Heart right ventricle (tissue), 16 donors: ENCODE measurements around the gene TBC1D9B. TPM values are rescaled to one million over a fixed set of nuclear protein-coding genes. Genes with fewer than 3 reads are reported as not detected.

ENCODE experiments used
- ATAC-seq, 8 donors: fragments of 200-7000 bp; cut with Tn5 transposase; one replicate each; pipeline ENCODE4 v1.9.1; 2020; ENCODE audit warnings: mild to moderate bottlenecking in 8 of 8, moderate library complexity in 8 of 8, moderate number of reproducible peaks in 1 of 8
- DNase-seq, 2 donors: peaks; one replicate each; pipeline ENCODE4 v3.0.0-alpha.2; 2020
- H3K27ac ChIP-seq, 10 donors: fragments of 200-600 bp; sonication (generic) in 2 of 10; one replicate each; pipeline versions ENCODE4 v1.5.0 to v1.8.0; 2020 to 2022; ENCODE audit warnings: mild to moderate bottlenecking in 3 of 10
- H3K27me3 ChIP-seq, 7 donors: fragments of 200-600 bp; one replicate each; pipeline ENCODE4 v1.8.0; 2021 to 2022; ENCODE audit warnings: mild to moderate bottlenecking in 2 of 7
- H3K36me3 ChIP-seq, 9 donors: fragments of 200-600 bp; sonication (generic) in 1 of 9; one replicate each; pipeline versions ENCODE4 v1.5.0 to v1.8.0; 2020 to 2022; ENCODE audit warnings: mild to moderate bottlenecking in 2 of 9
- H3K4me1 ChIP-seq, 9 donors: fragments of 200-600 bp; sonication (generic) in 1 of 9; one replicate each; pipeline versions ENCODE4 v1.5.0 to v1.8.0; 2020 to 2022; ENCODE audit warnings: mild to moderate bottlenecking in 4 of 9
- H3K4me3 ChIP-seq, 10 donors: fragments of 200-600 bp; sonication (generic) in 2 of 10; one replicate each; pipeline versions ENCODE4 v1.5.0 to v1.8.0; 2020 to 2022; ENCODE audit warnings: mild to moderate bottlenecking in 7 of 10, moderate library complexity in 2 of 10
- H3K9me3 ChIP-seq, 11 donors: fragments of 200-600 bp in 10 of 11; sonication (generic) in 2 of 11; one replicate each; pipeline versions ENCODE4 v1.5.0 to v1.8.0; 2013 to 2022; ENCODE audit warnings: mild to moderate bottlenecking in 2 of 11, control low read depth in 1 of 11, moderate library complexity in 1 of 11
- CTCF ChIP-seq, 9 donors: fragments of 200-600 bp; sonication (generic) in 2 of 9; IDR thresholded peaks; one replicate each; pipeline versions ENCODE4 v1.5.0 to v1.8.0; 2021 to 2022; ENCODE audit warnings: antibody characterized with exemption in 9 of 9, mild to moderate bottlenecking in 5 of 9, moderate library complexity in 1 of 9
- WGBS, 2 donors: extraction: QIAGEN DNeasy Blood & Tissue Kit; methylation state at CpG; one replicate each; pipeline ENCODE4 v1.1.7; 2013; ENCODE audit warnings: inconsistent platforms in 1 of 2; 5-methylcytosine and 5-hydroxymethylcytosine counted together
- intact Hi-C, 10 donors: fragments of 100-400 bp; cut with DNase I; formaldehyde crosslinking; loops; one replicate each; pipeline versions ENCODE4 v1.11.1 to v1.14.2; 2022
- polyA plus RNA-seq, 2 donors: library from polyadenylated mRNA; stranded (reverse); fragments of 200-250 nt; gene quantifications; one replicate each; pipeline ENCODE4 v1.2.3, GENCODE V29; 2013
- total RNA-seq, 10 donors: library from RNA; stranded (reverse); fragmentation: NEBNext Ultra II Directional in 3 of 10; extraction: Animal tissue kit (Norgen Biotek cat#: 25700) in 3 of 10; gene quantifications; one replicate each; pipeline versions ENCODE4 v1.2.1 to v1.2.4, GENCODE V29; 2021 to 2023
- donor health status: Arrhythmogenic right ventricular cardiomyopathy.
- donor health status: ischemic (EF 13 %, LVEDD 7.1; RV severe dilation, severe dysfunction).
- donor health status: healthy with polysubstance abuse.
- donor health status: DM: no; HTN: yes; CAD: no.
- donor health status: DM: no; HTN: no; CAD: no.
- donor health status: ischemic (EF 25% LVEDD 6.9; RV normal size, moderate dysfunction).
- donor health status: ischemic (EF 25% LVEDD 5.7; RV mildly dilated, moderate dysfunction).
- donor health status: healthy.
- donor health status: DM: yes; HTN: yes; CAD: no.
- donor health status: Ischemic cardiomyopathy.
- donor health status: ischemic (EF 35%, LVEDD 5.7; RV mildly dilated, moderate dysfunction).
- donor health status: nonischemic (EF 11% LVEDD 7.7; RV severe dilation, severe dysfunction).
- donor health status: DM: yes; HTN: yes; CAD: no.
- donor health status: PGD.
- donor health status: ischemic (EF 29% LVEDD 5.4; RV normal size, mild dysfunction).
- donor health status: nonischemic (EF 23%, LVEDD 6.1; RV moderate dilation, normal function).

The TBC1D9B gene
- total and polyA plus RNA-seq, 12 donors, result 26.0 to 52.1 (median 32.3) TPM

GRCh38 chr5:179819296-179820126 is 88.2 kb downstream of the TBC1D9B start:
- peaks cover 23 to 71% (median 66%) of the 10 kb centered on the region in 9 donors for H3K4me1 ChIP-seq
- ATAC-seq (peak; percentile 11 to 52 (median 36)), DNase-seq (peak; percentile 59 to 67)
- 20 to 26% methylated on average over 25 to 26 of the region's 26 CpGs for WGBS, 2 donors
- intact Hi-C loops, result loop anchor here in 2 of 10 donors (5.0 to 10.0 kb wide), 2 partner anchors 38 to 85 kb away; partner anchors contain the start of genes MRNIP (in 2 of the 2) and TBC1D9B (in 1 of the 2)
- H3K4me3 ChIP-seq, result peak overlapping the region in 9 of 10 donors; percentile 84 to 100 (median 97)
- no peak for TF ChIP-seq CTCF (IDR thresholded peaks at IDR 0.05)
- H3K36me3 ChIP-seq, result peaks cover 0 to 29% (median 19%) of the 10 kb centered on the region in 9 donors
- no peaks in the 10 kb centered on the region for H3K9me3 ChIP-seq
- no peaks in the 10 kb centered on the region for H3K27me3 ChIP-seq
- H3K27ac ChIP-seq, result peak overlapping the region; percentile 97 to 100 (median 100)

DNA sequence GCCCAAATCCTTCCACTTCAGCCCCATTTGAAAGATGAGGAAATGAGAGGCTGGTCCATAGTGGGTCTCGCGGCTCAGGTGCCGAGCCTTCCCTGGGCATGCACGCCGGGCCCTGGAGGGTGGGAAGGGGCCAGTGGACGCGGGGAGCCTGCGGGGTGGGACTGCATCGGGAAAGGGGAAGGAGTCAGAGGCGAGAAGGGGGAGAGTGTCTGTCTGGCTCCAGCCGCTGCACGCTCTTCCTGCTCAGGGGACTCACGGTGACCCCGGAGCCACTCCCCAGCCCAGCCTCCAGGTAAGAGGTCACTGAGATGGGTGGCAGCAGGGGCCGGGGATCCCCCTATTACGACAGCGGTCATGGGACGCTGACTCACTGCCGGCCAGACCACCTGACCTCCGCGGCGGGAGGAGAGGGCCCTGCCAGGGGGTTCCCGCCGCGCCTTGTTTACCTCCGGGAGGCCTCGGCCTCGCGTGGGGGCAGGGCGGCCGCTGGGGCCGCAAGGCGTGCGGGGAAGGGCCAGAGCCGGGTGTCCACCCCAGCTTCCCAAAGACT is 88.9 kb downstream of the TBC1D9B start:
- TF ChIP-seq CTCF (IDR thresholded peaks at IDR 0.05), result no peak
- Histone ChIP-seq H3K27me3 (no peaks in the 10 kb centered on the region), H3K36me3 (peaks cover 0 to 28% (median 12%) of the 10 kb centered on the region in 9 donors), H3K4me3 (peak overlapping the region; percentile 25 to 100 (median 94)), H3K9me3 (no peaks in the 10 kb centered on the region), H3K27ac (peak overlapping the region; percentile 97 to 100 (median 100)), H3K4me1 (peaks cover 23 to 64% (median 59%) of the 10 kb centered on the region in 9 donors)
- peak; percentile 71 to 89 (median 78) for ATAC-seq
- peak; percentile 94 to 96 for DNase-seq
- 1% methylated on average over 34 to 35 of the region's 35 CpGs for WGBS, 2 donors
- intact Hi-C loops, result no loop called here

DNA sequence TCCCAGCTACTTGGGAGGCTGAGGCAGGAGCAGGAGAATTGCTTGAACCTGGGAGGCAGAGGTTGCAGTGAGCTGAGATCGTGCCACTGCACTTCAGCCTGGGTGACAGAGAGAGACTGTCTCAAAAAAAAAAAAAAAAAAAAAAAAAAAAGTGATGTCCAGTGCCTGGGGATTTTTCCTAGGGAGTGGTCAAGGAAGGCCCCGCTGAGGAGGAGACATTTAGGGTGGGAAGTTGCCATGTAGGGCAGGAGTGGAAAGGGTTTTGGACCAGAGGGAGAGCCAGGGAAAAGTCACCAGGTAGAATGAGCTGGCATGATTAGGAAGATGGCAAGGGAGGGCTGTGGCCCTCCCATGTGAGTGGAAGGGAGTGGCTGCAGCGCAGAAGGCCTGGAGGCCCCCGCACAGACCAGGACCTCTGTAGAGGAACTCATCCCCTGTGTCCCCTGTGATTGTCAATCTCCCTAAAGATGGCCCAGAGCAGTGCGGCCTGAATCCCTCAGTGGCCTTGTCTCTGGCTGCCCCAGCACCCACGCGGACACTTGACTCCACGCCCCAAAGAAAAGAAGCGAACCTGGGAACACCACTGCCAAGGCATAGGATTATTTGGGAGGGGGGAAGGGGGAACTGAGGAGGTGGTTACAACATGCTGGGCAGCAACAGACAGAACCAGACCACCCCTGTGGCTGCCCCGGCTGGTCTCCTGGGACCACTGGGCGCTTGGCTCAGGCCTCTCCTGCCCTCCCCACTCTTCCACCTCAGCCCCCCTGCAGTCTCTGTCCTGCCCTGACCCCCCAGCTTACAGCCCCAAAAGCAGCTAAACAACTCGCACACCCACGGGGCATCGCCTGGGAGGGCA is 89.6 kb downstream of the TBC1D9B start:
- ATAC-seq (no peak), DNase-seq (peak in 1 of 2 donors; percentile 15)
- peak overlapping the region; percentile 25 to 100 (median 94) for H3K4me3 ChIP-seq
- peaks cover 23 to 57% (median 52%) of the 10 kb centered on the region in 9 donors for H3K4me1 ChIP-seq
- H3K27me3 ChIP-seq, result no peaks in the 10 kb centered on the region
- H3K36me3 ChIP-seq, result peaks cover 0 to 25% (median 5%) of the 10 kb centered on the region in 9 donors
- TF ChIP-seq CTCF (IDR thresholded peaks at IDR 0.05), result no peak
- peak overlapping the region; percentile 97 to 100 (median 100) for H3K27ac ChIP-seq
- intact Hi-C loops, result no loop called here
- H3K9me3 ChIP-seq, result no peaks in the 10 kb centered on the region
- WGBS, 2 donors, result 52 to 56% methylated on average over 14 of the region's 14 CpGs

DNA sequence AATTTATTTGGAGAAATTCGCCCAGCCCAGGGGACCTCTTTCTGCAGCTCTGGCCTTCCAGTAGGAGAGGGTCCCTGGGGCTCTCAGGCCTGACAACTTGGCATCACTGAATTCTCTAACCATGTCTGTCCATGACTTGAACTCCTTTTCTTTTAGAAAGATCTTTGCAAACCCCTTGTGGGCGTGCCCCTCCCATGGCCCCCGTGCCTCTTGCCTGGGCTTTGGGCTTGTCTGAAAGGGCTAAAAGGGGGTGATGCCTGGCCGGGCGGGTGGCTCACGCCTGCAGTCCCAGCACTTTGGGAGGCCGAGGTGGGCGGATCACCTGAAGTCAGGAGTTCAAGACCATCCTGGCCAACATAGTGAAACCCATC is 90.2 kb downstream of the TBC1D9B start:
- 86 to 88% methylated on average over 8 of the region's 8 CpGs for WGBS, 2 donors
- DNase-seq, result peak in 1 of 2 donors; percentile 13
- H3K4me3 ChIP-seq, result peak overlapping the region; percentile 18 to 64 (median 58)
- no peak for TF ChIP-seq CTCF (IDR thresholded peaks at IDR 0.05)
- no peak for ATAC-seq
- no peaks in the 10 kb centered on the region for H3K27me3 ChIP-seq
- H3K36me3 ChIP-seq, result peaks cover 0 to 24% (median 0%) of the 10 kb centered on the region in 9 donors
- H3K9me3 ChIP-seq, result no peaks in the 10 kb centered on the region
- intact Hi-C loops, result no loop called here
- H3K27ac ChIP-seq, result peak overlapping the region in 7 of 10 donors; percentile 58 to 100 (median 99)
- H3K4me1 ChIP-seq, result peaks cover 17 to 50% (median 46%) of the 10 kb centered on the region in 9 donors
